Heart right ventricle (tissue), 16 donors: Measurements from ENCODE around the gene TMOD2. TPM values are rescaled to one million over a fixed set of nuclear protein-coding genes. Genes with fewer than 3 reads are reported as not detected.

ENCODE experiments used
- ATAC-seq, 8 donors: fragments of 200-7000 bp; cut with Tn5 transposase; one replicate each; pipeline ENCODE4 v1.9.1; 2020; ENCODE audit warnings: mild to moderate bottlenecking in 8 of 8, moderate library complexity in 8 of 8, moderate number of reproducible peaks in 1 of 8
- DNase-seq, 2 donors: peaks; one replicate each; pipeline ENCODE4 v3.0.0-alpha.2; 2020
- H3K27ac ChIP-seq, 10 donors: fragments of 200-600 bp; sonication (generic) in 2 of 10; one replicate each; pipeline versions ENCODE4 v1.5.0 to v1.8.0; 2020 to 2022; ENCODE audit warnings: mild to moderate bottlenecking in 3 of 10
- H3K27me3 ChIP-seq, 7 donors: fragments of 200-600 bp; one replicate each; pipeline ENCODE4 v1.8.0; 2021 to 2022; ENCODE audit warnings: mild to moderate bottlenecking in 2 of 7
- H3K36me3 ChIP-seq, 9 donors: fragments of 200-600 bp; sonication (generic) in 1 of 9; one replicate each; pipeline versions ENCODE4 v1.5.0 to v1.8.0; 2020 to 2022; ENCODE audit warnings: mild to moderate bottlenecking in 2 of 9
- H3K4me1 ChIP-seq, 9 donors: fragments of 200-600 bp; sonication (generic) in 1 of 9; one replicate each; pipeline versions ENCODE4 v1.5.0 to v1.8.0; 2020 to 2022; ENCODE audit warnings: mild to moderate bottlenecking in 4 of 9
- H3K4me3 ChIP-seq, 10 donors: fragments of 200-600 bp; sonication (generic) in 2 of 10; one replicate each; pipeline versions ENCODE4 v1.5.0 to v1.8.0; 2020 to 2022; ENCODE audit warnings: mild to moderate bottlenecking in 7 of 10, moderate library complexity in 2 of 10
- H3K9me3 ChIP-seq, 11 donors: fragments of 200-600 bp in 10 of 11; sonication (generic) in 2 of 11; one replicate each; pipeline versions ENCODE4 v1.5.0 to v1.8.0; 2013 to 2022; ENCODE audit warnings: mild to moderate bottlenecking in 2 of 11, control low read depth in 1 of 11, moderate library complexity in 1 of 11
- CTCF ChIP-seq, 9 donors: fragments of 200-600 bp; sonication (generic) in 2 of 9; IDR thresholded peaks; one replicate each; pipeline versions ENCODE4 v1.5.0 to v1.8.0; 2021 to 2022; ENCODE audit warnings: antibody characterized with exemption in 9 of 9, mild to moderate bottlenecking in 5 of 9, moderate library complexity in 1 of 9
- WGBS, 2 donors: extraction: QIAGEN DNeasy Blood & Tissue Kit; methylation state at CpG; one replicate each; pipeline ENCODE4 v1.1.7; 2013; ENCODE audit warnings: inconsistent platforms in 1 of 2; 5-methylcytosine and 5-hydroxymethylcytosine counted together
- intact Hi-C, 10 donors: fragments of 100-400 bp; cut with DNase I; formaldehyde crosslinking; loops; one replicate each; pipeline versions ENCODE4 v1.11.1 to v1.14.2; 2022
- polyA plus RNA-seq, 2 donors: library from polyadenylated mRNA; stranded (reverse); fragments of 200-250 nt; gene quantifications; one replicate each; pipeline ENCODE4 v1.2.3, GENCODE V29; 2013
- total RNA-seq, 10 donors: library from RNA; stranded (reverse); fragmentation: NEBNext Ultra II Directional in 3 of 10; extraction: Animal tissue kit (Norgen Biotek cat#: 25700) in 3 of 10; gene quantifications; one replicate each; pipeline versions ENCODE4 v1.2.1 to v1.2.4, GENCODE V29; 2021 to 2023
- donor health status: Arrhythmogenic right ventricular cardiomyopathy.
- donor health status: ischemic (EF 13 %, LVEDD 7.1; RV severe dilation, severe dysfunction).
- donor health status: healthy with polysubstance abuse.
- donor health status: DM: no; HTN: yes; CAD: no.
- donor health status: DM: no; HTN: no; CAD: no.
- donor health status: ischemic (EF 25% LVEDD 6.9; RV normal size, moderate dysfunction).
- donor health status: ischemic (EF 25% LVEDD 5.7; RV mildly dilated, moderate dysfunction).
- donor health status: healthy.
- donor health status: DM: yes; HTN: yes; CAD: no.
- donor health status: Ischemic cardiomyopathy.
- donor health status: ischemic (EF 35%, LVEDD 5.7; RV mildly dilated, moderate dysfunction).
- donor health status: nonischemic (EF 11% LVEDD 7.7; RV severe dilation, severe dysfunction).
- donor health status: DM: yes; HTN: yes; CAD: no.
- donor health status: PGD.
- donor health status: ischemic (EF 29% LVEDD 5.4; RV normal size, mild dysfunction).
- donor health status: nonischemic (EF 23%, LVEDD 6.1; RV moderate dilation, normal function).

TMOD2 gene
- total and polyA plus RNA-seq, 12 donors = 1.5 to 8.5 (median 4.7) TPM

- peak overlapping the region in 2 of 10 donors; percentile 66 to 78 for H3K4me3 ChIP-seq
These were observed 16.0 kb upstream of the TMOD2 start for GRCh38 chr15:51735228-51736010.

GRCh38 chr15:51736069-51736468 lies 15.3 kb upstream of the TMOD2 start:
- Histone ChIP-seq H3K27me3 (no peaks in the 10 kb centered on the region), H3K4me1 (peaks cover 4 to 57% (median 46%) of the 10 kb centered on the region in 9 donors), H3K9me3 (no peaks in the 10 kb centered on the region), H3K36me3 (no peaks in the 10 kb centered on the region), H3K4me3 (peak overlapping the region in 8 of 10 donors; percentile 66 to 81 (median 78)), H3K27ac (peak overlapping the region in 5 of 10 donors; percentile 71 to 91 (median 88))
- no peak for DNase-seq
- 70 to 83% methylated on average over 3 of the region's 3 CpGs for WGBS, 2 donors
- intact Hi-C loops = loop anchor here in 1 of 10 donors (5.0 kb wide), 1 partner anchor 54 kb away; the partner anchor contains the start of gene SCG3
- TF ChIP-seq CTCF (IDR thresholded peaks at IDR 0.05) = no peak
- no peak for ATAC-seq

More at GRCh38 chr15:51735228-51736010, 16.0 kb upstream of the TMOD2 start:
- no peaks in the 10 kb centered on the region for H3K27me3 ChIP-seq
- ATAC-seq (no peak), DNase-seq (no peak)
- peak overlapping the region in 3 of 10 donors; percentile 14 to 91 (median 91) for H3K27ac ChIP-seq
- no peaks in the 10 kb centered on the region for H3K9me3 ChIP-seq
- H3K4me1 ChIP-seq = peaks cover 4 to 64% (median 48%) of the 10 kb centered on the region in 9 donors
- TF ChIP-seq CTCF (IDR thresholded peaks at IDR 0.05) = peak in 2 of 9 donors; percentile 9 to 19
- no peaks in the 10 kb centered on the region for H3K36me3 ChIP-seq
- intact Hi-C loops = loop anchor here in 1 of 10 donors (5.0 kb wide), 1 partner anchor 53 kb away; the partner anchor contains the start of gene SCG3
- 68 to 76% methylated on average over 5 of the region's 5 CpGs for WGBS, 2 donors

GRCh38 chr15:51736751-51737521 lies 14.5 kb upstream of the TMOD2 start:
- peak; percentile 28 to 67 (median 42) for ATAC-seq
- TF ChIP-seq CTCF (IDR thresholded peaks at IDR 0.05) = no peak
- Histone ChIP-seq H3K4me3 (peak overlapping the region; percentile 66 to 93 (median 78)), H3K27me3 (no peaks in the 10 kb centered on the region), H3K4me1 (peaks cover 4 to 49% (median 38%) of the 10 kb centered on the region in 9 donors), H3K36me3 (no peaks in the 10 kb centered on the region), H3K27ac (peak overlapping the region; percentile 61 to 92 (median 88)), H3K9me3 (no peaks in the 10 kb centered on the region)
- peak; percentile 26 to 43 for DNase-seq
- WGBS, 2 donors = 3 to 5% methylated on average over 62 to 69 of the region's 69 CpGs
- intact Hi-C loops = loop anchor here in 1 of 10 donors (5.0 kb wide), 1 partner anchor 55 kb away; the partner anchor contains the start of gene SCG3
